ENCODE results near the gene LTBP2. TPM values are rescaled to one million over a fixed set of nuclear protein-coding genes. Genes with fewer than 3 reads are reported as not detected.

LTBP2 gene
- total RNA-seq, 2 experiments from 2014 or later: 0.12 to 0.18 TPM

DNA sequence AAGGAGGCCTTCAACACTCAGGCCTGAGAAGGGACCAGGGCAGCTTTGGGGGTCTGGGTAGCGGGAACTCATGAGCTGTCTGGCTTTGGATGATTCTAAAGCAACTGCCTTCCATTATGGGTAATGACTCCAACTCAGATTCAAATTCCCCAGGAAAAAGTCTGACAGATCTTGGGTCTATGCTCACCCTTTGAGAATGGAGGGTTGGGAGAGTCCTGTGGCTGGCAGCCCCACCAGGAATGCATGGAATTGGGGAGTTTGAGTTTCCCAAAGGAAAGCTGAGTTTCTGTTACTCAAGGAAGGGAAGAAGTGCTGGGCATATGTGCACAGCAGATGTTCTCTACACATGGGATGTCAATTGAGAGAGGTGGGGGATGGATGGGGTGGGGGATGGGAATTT is 22.4 kb upstream of the LTBP2 start:
- Mint-ChIP-seq H3K27ac (no peak overlapping the region), H3K9me3 (ENCODE audit: low read depth) (no peaks in the 10 kb centered on the region), H3K27me3 (peaks cover 23% of the 10 kb centered on the region), H3K4me3 (no peak overlapping the region), H3K4me1 (no peaks in the 10 kb centered on the region), H3K36me3 (no peaks in the 10 kb centered on the region)
- CTCF ChIA-PET: interaction anchor here (1.4 to 10.7 kb wide), 2 partner anchors 22 to 24 kb away, joined by 3 to 68 read pairs; partner anchors contain the start of gene LTBP2
- ATAC-seq (no peak), DNase-seq (no peak)

- Mint-ChIP-seq H3K4me1 (peaks cover 4% of the 10 kb centered on the region), H3K27ac (no peak overlapping the region), H3K4me3 (no peak overlapping the region), H3K9me3 (ENCODE audit: low read depth) (no peaks in the 10 kb centered on the region), H3K27me3 (peaks cover 34% of the 10 kb centered on the region), H3K36me3 (no peaks in the 10 kb centered on the region)
- ATAC-seq (no peak), DNase-seq (no peak)
- CTCF ChIA-PET: interaction anchor here (0.9 kb wide), 1 partner anchor 12 kb away, joined by 3 read pairs; no protein-coding TSS in a partner anchor
These were observed 19.0 kb upstream of the LTBP2 start for GRCh38 chr14:74630881-74631690.

DNA sequence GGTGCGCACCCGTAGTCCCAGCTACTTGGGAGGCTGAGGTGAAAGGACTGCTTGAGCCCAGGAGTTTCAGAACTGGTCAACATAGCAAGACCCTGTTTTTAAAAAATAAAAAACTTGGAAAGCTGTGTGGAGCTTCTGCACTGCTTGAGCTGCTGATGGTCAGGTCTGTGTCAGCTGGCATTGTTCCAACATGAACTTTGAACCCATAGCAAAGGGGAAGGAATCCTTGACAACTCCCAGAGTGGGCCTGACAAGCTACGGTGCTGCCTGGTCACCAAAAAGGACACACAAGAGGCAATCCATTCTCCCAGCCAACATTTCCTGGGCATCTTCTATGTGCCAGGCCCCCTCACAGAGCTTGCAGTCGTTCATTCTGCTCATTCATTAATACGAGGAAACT is 16.4 kb upstream of the LTBP2 start:
- H3K27me3 Mint-ChIP-seq: peaks cover 43% of the 10 kb centered on the region
- ATAC-seq (no peak), DNase-seq (no peak)
- no peaks in the 10 kb centered on the region for H3K36me3 Mint-ChIP-seq
- CTCF ChIA-PET: interaction anchor here (1.2 to 2.8 kb wide), 3 partner anchors 12 to 18 kb away, joined by 3 to 14 read pairs (median 4); partner anchors contain the start of gene LTBP2
- H3K9me3 Mint-ChIP-seq (ENCODE audit: low read depth): no peaks in the 10 kb centered on the region
- H3K27ac Mint-ChIP-seq: no peak overlapping the region
- peaks cover 4% of the 10 kb centered on the region for H3K4me1 Mint-ChIP-seq
- H3K4me3 Mint-ChIP-seq: no peak overlapping the region

DNA sequence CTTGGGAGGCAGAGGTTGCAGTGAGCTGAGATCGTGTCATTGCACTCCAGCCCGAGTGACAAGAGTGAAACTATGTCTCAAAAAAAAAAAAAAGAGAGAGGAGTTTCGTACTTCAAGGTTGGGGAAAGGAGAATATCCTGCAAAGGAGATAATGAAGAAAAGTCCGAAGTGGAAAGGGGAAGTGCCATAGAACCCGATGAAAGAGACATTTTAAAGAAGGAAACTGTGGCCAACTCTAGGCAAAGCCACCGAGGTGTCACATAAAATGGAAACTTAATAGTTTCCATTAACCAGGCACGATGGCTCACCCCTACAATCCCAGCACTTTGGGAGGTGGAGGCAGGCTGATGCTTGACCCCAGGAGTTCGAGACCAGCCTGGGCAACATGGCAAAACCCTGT is 15.0 kb upstream of the LTBP2 start:
- no peak overlapping the region for H3K27ac Mint-ChIP-seq
- no peaks in the 10 kb centered on the region for H3K9me3 Mint-ChIP-seq (ENCODE audit: low read depth)
- DNase-seq (no peak), ATAC-seq (no peak)
- no peaks in the 10 kb centered on the region for H3K36me3 Mint-ChIP-seq
- no peak overlapping the region for H3K4me3 Mint-ChIP-seq
- CTCF ChIA-PET: interaction anchor here (1.6 to 2.8 kb wide), 2 partner anchors 12 to 14 kb away, joined by 4 to 14 read pairs; partner anchors contain the start of gene LTBP2
- peaks cover 51% of the 10 kb centered on the region for H3K27me3 Mint-ChIP-seq
- peaks cover 4% of the 10 kb centered on the region for H3K4me1 Mint-ChIP-seq

GRCh38 chr14:74622257-74622656 is 10.2 kb upstream of the LTBP2 start:
- H3K4me1 Mint-ChIP-seq: peaks cover 48% of the 10 kb centered on the region
- no peak overlapping the region for H3K4me3 Mint-ChIP-seq
- no peak overlapping the region for H3K27ac Mint-ChIP-seq
- DNase-seq (no peak), ATAC-seq (no peak)
- no peaks in the 10 kb centered on the region for H3K36me3 Mint-ChIP-seq
- H3K27me3 Mint-ChIP-seq: peaks cover 69% of the 10 kb centered on the region
- CTCF ChIA-PET: interaction anchor here (1.4 to 4.1 kb wide), 2 partner anchors 10 to 13 kb away, joined by 3 to 36 read pairs; partner anchors contain the start of gene LTBP2
- no peaks in the 10 kb centered on the region for H3K9me3 Mint-ChIP-seq (ENCODE audit: low read depth)

DNA sequence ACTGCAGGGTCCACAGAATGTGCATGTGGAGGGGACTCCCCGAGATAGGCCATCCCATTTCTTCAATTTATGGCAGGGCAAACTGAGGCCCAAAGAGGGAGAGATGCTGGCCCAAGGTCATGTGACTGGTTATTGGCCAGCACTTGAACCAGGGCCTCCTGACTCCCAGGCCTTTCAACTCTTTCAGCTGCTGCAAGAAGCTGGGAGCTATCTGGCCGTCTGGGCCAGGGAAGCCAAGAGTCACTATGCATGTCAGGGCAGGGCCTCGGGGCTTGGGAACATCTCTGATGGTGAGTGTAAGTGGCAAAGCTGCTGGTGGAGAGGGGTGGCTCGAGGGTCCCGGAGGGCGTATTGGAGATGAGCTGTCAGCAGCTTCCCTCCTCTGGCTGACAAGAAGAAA is 9.5 kb upstream of the LTBP2 start:
- Mint-ChIP-seq H3K36me3 (no peaks in the 10 kb centered on the region), H3K9me3 (ENCODE audit: low read depth) (no peaks in the 10 kb centered on the region), H3K4me3 (no peak overlapping the region), H3K4me1 (peaks cover 50% of the 10 kb centered on the region), H3K27me3 (peaks cover 71% of the 10 kb centered on the region), H3K27ac (no peak overlapping the region)
- DNase-seq: no peak
- no peak for ATAC-seq
- CTCF ChIA-PET: interaction anchor here (0.6 to 1.7 kb wide), 2 partner anchors 9 to 12 kb away, joined by 3 to 7 read pairs; partner anchors contain the start of gene LTBP2

GRCh38 chr14:74620923-74621322 is 8.9 kb upstream of the LTBP2 start:
- Mint-ChIP-seq H3K9me3 (ENCODE audit: low read depth) (no peaks in the 10 kb centered on the region), H3K4me3 (no peak overlapping the region), H3K27me3 (peaks cover 74% of the 10 kb centered on the region), H3K4me1 (peaks cover 50% of the 10 kb centered on the region), H3K27ac (no peak overlapping the region), H3K36me3 (no peaks in the 10 kb centered on the region)
- no peak for ATAC-seq
- no peak for DNase-seq
- CTCF ChIA-PET: interaction anchor here (0.6 to 4.5 kb wide), 3 partner anchors 8 to 12 kb away, joined by 3 to 37 read pairs (median 7); partner anchors contain the start of gene LTBP2

DNA sequence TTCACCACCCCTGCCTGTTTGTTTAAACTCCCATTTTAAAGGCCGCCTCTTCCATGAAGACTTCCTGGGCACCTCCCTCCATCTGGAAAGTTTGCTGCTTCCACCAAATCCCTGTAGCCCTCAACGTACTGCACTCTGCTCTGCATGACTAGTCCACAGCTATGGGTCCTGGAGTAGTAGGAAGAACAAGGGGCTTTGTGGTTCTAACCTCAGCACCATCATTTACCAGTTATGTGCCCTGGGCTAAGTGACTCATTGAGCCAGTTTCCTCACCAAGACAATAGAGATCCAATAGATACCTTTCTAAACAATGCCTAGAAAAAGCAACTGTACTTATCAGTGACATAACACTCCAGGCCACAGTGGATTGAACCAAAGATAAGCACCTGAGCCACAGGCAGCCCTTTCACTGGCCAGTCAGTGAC is 8.5 kb upstream of the LTBP2 start:
- Mint-ChIP-seq H3K27me3 (peaks cover 76% of the 10 kb centered on the region), H3K36me3 (no peaks in the 10 kb centered on the region), H3K27ac (peak overlapping the region; percentile 4), H3K4me3 (peak overlapping the region; percentile 17), H3K9me3 (ENCODE audit: low read depth) (no peaks in the 10 kb centered on the region), H3K4me1 (peaks cover 50% of the 10 kb centered on the region)
- ATAC-seq (peak; percentile 52), DNase-seq (peak; percentile 72)
- CTCF ChIA-PET: interaction anchor here (0.8 to 4.5 kb wide), 4 partner anchors 8 to 142 kb away, joined by 3 to 37 read pairs (median 6); partner anchors contain the start of genes LTBP2 and YLPM1

DNA sequence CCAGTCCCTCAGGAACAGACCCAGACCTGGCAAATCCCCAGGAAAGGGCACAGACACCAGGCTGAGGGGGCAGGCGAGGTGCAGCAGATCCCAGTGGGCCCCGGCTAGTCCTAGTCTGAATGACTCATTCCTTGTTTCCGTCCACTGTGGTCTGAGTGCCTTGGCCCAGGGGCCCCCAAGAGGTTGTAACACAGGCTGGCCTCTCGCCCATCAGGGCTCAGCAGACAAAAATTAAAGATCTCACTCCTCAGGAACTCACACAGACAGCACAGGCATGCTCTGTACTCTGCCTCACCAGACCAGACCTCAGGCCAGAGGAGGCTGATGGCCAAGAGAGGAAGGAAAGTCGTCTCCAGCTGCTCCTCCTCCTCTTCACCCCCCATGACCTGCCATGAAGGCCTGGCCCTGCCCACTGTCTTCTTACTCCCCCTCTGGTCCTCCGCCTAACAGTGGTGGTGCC is 7.7 kb upstream of the LTBP2 start:
- Mint-ChIP-seq H3K4me3 (no peak overlapping the region), H3K27me3 (peaks cover 82% of the 10 kb centered on the region), H3K36me3 (no peaks in the 10 kb centered on the region), H3K27ac (no peak overlapping the region), H3K9me3 (ENCODE audit: low read depth) (no peaks in the 10 kb centered on the region), H3K4me1 (peaks cover 53% of the 10 kb centered on the region)
- DNase-seq (no peak), ATAC-seq (no peak)
- CTCF ChIA-PET: interaction anchor here (0.8 to 4.5 kb wide), 3 partner anchors 11 to 143 kb away, joined by 3 to 37 read pairs (median 4); partner anchors contain the start of gene YLPM1

DNA sequence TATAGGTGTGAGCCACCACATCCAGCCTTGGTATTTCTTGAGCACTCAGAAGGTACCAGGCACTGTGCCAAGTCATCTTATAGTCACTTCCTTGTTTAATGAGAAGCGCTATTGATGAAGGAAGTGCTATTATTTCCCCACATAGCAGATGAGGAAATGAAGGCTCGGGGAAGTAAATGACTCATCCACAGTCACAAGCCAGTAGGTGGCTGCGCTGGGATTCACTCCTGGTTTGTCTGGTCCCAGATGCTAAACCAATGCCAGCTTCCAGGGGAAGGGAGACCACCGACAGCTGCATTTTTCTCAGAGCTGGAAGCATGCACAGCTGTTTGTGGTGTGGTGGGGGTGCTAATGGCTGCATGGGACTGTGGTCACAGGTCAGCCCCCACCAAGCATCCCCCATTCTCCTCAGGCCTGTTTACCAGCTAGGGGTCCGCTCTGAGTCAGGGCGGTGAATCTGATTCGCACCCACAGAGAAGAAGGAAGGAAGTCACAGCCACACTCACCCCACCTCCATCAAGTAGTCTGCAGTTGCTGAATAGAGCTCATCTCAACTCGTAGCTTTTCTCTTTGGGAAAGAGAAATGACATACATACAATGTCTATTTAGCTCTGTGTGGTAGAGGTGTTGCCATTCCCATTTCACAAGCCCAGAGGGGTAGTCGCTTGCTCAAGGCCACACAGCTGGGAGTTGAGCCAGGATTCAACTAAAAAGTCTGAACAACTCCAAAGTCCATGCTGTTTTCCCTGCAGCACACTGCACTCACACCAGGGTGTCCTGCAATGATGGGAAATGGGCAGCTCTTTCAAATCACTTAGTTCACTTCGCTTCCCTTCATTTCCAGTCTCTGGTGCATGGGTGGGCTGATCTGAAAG is 6.3 kb upstream of the LTBP2 start:
- peak overlapping the region; percentile 45 for H3K4me3 Mint-ChIP-seq
- H3K27me3 Mint-ChIP-seq: peaks cover 83% of the 10 kb centered on the region
- no peaks in the 10 kb centered on the region for H3K9me3 Mint-ChIP-seq (ENCODE audit: low read depth)
- DNase-seq (peak; percentile 93), ATAC-seq (peak; percentile 84)
- H3K36me3 Mint-ChIP-seq: no peaks in the 10 kb centered on the region
- peak overlapping the region; percentile 83 for H3K27ac Mint-ChIP-seq
- CTCF ChIA-PET: interaction anchor here (0.9 to 4.5 kb wide), 13 partner anchors 10 to 243 kb away, joined by 3 to 37 read pairs (median 3); partner anchors contain the start of gene YLPM1
- peaks cover 61% of the 10 kb centered on the region for H3K4me1 Mint-ChIP-seq

DNA sequence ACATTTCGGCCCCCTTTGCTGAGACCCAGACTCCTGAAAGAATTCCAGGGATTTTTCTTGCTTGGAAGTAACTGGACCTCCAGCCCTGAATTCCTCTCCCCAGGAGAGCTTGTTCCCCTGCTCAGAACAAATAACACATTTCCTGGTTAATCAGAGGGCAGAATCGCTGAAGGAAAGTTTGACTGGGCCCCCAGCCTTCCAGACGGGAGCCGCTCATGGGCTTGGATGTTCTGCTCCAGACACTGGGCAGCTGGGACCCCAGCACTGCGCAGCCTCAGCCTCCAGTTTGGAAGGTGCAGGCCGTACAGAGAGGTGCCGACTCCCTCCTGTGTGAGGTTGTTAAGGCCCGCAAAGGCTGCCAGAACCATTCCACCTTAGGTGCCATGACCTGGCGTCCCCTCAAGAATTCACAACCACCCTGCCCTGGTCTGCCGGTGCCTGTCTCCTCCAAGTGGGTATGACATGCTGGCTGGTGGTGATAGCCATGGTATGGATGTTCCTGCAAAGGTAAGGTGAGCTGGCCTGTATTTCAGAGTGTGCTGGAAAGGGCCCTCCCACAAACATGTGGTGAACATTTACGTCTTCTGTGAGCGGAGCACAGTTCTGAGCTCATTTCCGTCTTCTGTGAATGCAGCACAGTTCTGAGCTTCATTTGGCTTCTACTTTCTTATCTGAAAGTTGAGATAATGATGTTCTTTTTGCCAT is 5.1 kb upstream of the LTBP2 start:
- Mint-ChIP-seq H3K9me3 (ENCODE audit: low read depth) (no peaks in the 10 kb centered on the region), H3K4me3 (peak overlapping the region; percentile 45), H3K27ac (peak overlapping the region; percentile 83), H3K36me3 (no peaks in the 10 kb centered on the region), H3K4me1 (peaks cover 61% of the 10 kb centered on the region), H3K27me3 (peaks cover 75% of the 10 kb centered on the region)
- no peak for DNase-seq
- ATAC-seq: no peak
- CTCF ChIA-PET: interaction anchor here (1.4 to 4.5 kb wide), 5 partner anchors 8 to 244 kb away, joined by 3 to 37 read pairs (median 7); partner anchors contain the start of gene YLPM1

DNA sequence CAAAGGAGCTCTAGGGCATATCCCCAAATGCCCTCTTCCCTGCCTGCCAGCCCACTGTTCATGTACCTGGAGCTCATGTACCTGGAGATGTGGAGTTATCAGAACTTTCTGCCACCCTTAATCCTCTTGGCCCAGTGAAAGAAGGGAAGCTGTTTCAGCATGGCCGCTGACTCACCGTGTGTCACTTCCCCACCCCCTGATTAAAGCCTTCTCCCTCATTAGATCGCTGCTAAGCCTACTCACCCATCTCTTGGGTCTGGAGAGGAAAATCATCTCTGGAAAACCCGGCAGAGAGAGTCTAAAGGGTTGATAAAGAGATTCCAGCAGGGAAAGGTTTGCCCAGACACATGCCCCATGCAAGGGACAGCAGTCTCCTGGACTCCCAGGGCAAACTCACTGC is 4.5 kb upstream of the LTBP2 start:
- DNase-seq (no peak), ATAC-seq (no peak)
- H3K9me3 Mint-ChIP-seq (ENCODE audit: low read depth): no peaks in the 10 kb centered on the region
- CTCF ChIA-PET: interaction anchor here (1.4 to 4.5 kb wide), 4 partner anchors 8 to 245 kb away, joined by 3 to 37 read pairs (median 8); no protein-coding TSS in a partner anchor
- H3K36me3 Mint-ChIP-seq: no peaks in the 10 kb centered on the region
- H3K27ac Mint-ChIP-seq: peak overlapping the region; percentile 12
- no peak overlapping the region for H3K4me3 Mint-ChIP-seq
- H3K27me3 Mint-ChIP-seq: peaks cover 69% of the 10 kb centered on the region
- H3K4me1 Mint-ChIP-seq: peaks cover 60% of the 10 kb centered on the region

Measured in activated CD8-positive, alpha-beta memory T cell treated with anti-CD3 and anti-CD28 coated beads, Interleukin-2, amount 10 ng/mL, durations not matched to agents 7 days and 5 days (primary cell).